GM18519 (cell line): ENCODE measurements around the gene TUFM.
A peak's percentile ranks its signal among the peaks of the same experiment; 100 is the strongest.
"Not testable (repeated sequence)": the region's sequence is repeated elsewhere in the genome, so short reads cannot be mapped to it uniquely, and the experiment has no call there.

Experiments used
- ATAC-seq: cut with Tn5 transposase; IDR thresholded peaks from one replicate; pipeline ENCODE4 v1.9.1; 2021; ENCODE audit warnings: mild to moderate bottlenecking, moderate library complexity; ENCODE audit not compliant: unreplicated experiment, low FRiP score

The TUFM gene

DNA sequence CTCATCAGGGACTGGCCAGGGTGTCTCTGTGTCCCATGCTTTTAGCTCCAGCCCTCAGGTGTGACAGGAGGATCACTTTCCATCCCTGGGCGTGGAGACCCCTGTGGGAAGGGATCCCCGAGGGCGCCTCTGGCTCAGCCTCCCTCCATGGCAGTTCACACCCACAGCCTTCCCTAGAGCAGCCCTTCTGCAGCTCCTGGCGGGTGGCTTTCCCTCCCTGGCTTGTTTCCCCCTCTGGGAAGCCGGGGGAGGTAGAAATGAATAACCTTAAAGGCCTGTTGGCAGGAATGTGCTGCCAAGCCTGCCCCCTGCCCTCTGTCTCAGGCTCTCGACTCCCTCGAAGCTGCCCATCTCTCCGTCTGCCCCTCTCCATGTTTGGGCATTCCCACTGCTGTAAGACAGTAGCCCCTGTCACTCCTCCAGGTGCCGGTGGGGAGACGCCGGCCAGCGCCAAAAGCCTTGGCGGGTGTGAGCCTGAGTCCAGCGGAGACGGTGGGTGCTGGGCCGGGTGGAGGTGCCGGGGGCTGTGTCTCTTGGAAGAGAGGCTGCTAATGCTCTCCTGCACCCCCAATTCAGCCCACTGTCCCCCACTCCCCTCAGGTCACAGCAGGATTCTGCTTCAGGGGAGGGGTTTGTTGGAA is 30.0 kb upstream of the TUFM start:
- no peak for ATAC-seq

DNA sequence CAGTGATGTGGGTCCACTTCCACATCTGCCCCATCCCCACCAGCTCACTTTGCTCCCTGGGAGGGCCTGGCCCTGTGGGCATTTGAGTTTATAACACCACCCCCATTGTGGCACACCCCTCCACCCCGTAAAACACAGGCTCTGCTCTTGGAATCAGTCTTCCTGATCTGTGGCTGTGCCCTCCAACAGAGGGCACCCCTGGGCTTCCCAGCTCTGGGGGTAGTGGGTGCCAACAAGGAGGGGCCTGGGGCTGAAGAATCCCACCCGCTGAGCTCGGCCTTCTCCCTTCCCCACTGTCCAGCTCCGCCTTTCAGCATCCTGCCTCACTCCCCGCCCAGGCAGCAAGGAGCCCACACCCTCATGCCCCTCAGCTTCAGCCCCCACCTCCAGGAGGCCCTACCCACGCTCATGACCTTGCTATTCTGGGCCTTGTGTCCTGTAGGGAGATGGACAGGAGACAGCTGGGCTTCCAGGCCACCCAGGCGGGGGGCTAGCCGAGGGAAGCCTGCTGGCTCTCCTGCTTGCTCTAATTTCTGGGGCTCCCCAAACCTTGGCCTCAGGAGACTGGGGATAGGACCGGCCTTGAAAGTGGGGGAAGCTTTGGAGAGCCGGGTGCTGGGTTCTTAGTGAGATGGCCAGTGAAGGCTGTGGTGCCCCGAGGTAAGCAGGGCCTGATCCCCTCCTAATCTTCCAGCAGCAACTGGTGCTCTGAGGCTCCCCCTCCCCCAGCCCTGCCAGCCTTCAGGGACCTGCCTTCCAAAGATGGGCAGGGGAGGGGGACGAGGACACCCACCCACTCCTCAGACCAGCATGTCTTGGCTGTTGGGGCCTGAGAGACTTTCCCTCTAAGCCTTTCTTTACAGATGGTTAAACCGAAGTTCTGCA is 29.2 kb upstream of the TUFM start:
- no peak for ATAC-seq

DNA sequence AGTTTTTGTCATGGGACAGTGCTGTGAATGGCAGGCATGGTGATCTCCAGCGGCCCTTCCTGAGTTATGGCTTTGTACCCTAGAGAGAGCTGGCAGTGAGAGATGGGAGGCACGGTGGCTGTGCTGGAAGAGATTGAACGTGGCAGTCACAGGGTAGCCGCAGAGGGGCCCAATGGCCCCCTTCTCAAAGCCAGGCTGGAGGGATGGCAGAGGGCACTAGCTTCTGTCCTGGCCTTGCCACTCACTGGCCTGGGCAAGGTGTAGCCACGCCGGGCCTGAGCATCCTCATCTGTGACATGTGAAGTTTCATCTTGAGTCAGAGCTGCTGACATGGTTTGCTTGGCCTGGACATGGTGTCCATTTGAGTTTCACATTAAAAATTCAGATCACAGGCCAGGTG is 28.3 kb upstream of the TUFM start:
- ATAC-seq: no peak

DNA sequence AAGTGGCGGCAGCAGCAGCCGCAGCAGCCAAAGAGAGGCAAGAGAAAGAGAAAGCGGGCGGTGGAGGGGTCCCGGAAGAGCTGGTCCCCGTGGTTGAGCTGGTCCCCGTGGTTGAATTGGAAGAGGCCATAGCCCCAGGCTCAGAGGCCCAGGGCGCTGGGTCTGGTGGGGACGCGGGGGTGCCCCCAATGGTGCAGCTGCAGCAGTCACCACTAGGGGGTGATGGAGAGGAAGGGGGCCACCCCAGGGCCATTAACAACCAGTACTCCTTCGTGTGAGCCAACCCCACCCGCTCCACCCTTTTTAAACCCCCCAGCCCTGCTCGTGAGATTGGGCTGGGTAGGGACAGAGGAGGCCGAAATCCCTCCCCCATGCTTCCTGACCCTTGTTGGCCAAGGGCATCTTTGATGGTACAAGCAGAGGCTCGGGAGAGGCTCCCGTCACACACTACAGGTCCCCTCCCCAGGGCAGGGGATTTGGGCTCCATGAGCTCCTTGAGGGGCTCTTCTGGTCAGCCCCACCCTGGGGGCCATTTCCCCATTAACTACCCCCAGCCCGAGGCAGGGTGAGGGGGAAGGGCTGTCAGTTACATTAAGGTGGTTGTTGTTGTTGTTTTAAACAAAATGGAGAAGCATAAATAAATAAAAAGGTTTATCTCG is 27.5 kb upstream of the TUFM start:
- no peak for ATAC-seq

DNA sequence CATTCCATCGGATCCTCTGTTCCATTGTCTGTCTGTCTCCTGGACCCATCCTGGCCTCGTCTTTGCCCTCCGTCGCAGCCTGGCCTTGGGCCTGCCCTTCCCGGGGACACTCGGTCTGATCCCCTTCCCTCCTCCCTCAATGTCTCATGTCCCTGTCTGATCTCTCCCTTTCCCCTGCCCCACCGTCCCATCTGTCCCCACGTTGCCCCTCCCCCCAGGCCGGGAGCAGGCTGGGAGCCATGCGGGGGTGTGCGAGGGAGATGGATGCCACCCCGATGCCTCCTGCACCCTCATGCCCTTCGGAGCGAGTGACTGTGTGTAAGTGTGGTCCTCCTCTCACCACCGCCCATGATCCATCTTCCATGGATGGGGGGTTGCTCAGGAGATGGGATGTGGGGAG is 26.8 kb upstream of the TUFM start:
- ATAC-seq: no peak

DNA sequence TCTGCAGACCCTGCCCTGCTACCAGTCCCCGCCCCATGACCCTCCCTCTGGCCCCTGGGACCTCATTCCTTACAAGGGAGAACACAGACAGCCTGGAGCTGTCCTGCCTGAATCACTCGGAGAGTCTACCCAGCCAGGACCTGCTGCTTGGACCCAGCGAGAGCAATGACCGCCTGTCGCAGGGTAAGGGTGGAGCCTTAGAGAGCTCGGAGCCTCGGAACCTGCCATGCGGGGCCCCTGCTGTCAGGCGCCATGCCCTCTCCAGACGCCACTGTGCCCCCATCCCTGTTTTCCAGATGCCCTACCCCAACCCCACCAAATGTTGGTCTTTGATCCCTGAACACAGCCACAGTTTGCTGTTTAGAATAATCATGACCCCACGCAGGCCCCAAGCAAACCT is 23.1 kb upstream of the TUFM start:
- no peak for ATAC-seq

DNA sequence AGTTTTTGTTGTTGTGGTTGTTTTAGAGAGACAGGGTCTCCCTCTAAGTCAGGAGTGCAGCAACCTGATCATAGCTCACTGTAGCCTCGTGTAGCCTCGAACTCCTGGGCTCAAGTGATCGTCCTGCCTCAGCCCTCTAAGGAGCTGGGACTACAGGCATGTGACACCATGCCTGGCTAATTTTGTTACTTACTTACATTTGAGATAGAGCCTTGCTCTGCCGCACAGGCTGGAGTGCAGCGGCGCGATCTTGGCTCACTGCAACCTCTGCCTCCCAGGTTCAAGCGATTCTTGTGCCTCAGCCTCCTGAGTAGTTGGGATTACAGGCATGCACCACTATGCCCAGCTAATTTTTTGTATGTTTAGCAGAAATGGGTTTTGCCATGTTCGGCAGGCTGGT is 21.5 kb upstream of the TUFM start:
- ATAC-seq: not testable (repeated sequence)

DNA sequence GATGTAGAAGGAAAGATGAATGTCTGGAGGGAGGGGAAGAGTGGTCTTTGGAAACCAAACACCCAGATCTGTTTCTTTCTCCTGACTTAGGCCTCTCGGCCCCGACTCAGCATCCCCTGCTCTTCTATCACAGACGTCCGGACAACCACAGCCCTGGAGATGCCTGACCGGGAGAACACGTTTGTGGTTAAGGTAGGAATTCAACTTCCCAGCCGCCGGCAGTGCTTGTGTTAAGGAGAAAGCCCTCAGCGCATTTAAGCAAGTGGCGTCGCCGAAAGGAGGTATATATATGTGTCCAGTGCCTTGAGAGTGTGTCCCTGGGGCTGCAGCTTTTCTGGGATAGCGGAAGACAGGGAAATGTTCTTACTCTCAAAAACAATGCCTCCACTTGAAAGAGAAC is 21.1 kb upstream of the TUFM start:
- ATAC-seq: no peak

DNA sequence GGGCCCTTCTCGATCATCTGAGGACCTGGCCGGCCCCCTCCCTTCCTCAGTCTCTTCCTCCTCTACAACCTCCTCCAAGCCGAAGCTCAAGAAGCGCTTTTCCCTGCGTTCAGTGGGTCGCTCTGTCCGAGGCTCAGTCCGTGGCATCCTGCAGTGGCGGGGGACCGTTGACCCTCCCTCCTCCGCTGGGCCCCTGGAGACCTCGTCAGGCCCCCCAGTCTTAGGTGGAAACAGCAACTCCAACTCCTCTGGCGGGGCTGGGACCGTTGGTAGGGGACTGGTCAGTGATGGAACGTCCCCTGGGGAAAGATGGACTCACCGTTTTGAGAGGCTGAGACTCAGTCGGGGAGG is 20.3 kb upstream of the TUFM start:
- ATAC-seq: no peak

DNA sequence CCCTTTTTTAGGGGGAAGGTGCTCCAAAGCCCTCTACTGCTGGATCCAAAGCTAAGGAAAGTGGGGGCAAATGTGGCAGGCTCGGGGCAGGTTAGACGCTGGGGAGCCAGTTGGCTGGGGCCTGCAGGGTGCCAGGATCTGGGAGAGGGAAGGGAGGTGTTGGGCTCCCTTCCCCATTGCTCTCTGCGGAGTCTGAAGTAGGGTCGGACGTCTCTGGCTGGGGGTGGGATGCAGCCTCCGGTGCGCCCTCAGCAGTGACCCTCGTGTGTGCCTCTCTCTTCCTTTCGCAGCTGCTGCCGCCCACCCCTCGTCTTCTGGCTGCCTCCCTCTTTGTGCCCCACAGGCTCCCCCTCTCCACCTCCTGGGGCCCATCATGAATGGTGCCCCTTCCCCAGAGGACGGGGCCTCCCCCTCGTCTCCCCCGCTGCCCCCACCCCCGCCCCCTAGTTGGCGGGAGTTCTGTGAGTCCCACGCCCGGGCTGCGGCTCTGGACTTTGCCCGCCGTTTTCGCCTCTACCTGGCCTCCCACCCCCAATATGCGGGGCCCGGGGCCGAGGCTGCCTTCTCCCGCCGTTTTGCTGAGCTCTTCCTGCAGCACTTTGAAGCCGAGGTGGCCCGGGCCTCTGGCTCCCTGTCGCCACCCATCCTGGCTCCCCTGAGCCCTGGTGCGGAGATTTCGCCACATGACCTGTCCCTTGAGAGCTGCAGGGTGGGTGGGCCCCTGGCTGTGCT is 19.7 kb upstream of the TUFM start:
- no peak for ATAC-seq

DNA sequence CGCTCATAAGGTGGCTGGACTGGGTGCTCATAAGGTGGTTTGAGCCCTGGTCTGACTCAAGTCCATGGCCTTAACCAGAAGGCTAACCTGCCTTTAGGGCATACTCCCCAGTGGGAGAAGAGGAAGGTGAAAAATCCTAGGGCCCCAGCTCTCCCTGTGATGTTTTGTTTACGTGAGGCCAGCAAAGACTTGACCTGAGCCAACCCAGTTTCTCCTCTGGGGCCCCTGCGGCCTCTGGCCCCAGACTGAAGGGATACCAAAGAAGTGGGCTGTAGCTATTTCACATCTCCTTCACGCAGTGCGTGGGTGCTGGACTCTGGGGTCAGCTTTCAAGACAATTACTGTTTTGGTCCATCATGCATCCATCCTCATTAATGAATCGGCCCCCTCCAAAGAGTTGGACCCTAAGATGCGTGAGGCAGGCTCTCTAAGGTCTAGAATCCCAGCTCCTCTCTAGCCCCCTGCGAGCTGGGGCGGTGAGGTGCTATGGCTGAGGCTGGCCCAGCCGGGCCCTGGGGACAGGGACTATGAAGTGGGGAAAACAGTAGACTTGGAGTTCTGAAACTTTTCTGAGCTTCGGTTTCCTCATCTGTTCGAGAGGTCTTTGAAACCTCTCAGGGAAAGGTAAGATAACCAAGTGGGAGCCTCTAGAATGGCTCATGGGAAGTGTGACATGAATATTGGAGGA is 19.0 kb upstream of the TUFM start:
- ATAC-seq: no peak

DNA sequence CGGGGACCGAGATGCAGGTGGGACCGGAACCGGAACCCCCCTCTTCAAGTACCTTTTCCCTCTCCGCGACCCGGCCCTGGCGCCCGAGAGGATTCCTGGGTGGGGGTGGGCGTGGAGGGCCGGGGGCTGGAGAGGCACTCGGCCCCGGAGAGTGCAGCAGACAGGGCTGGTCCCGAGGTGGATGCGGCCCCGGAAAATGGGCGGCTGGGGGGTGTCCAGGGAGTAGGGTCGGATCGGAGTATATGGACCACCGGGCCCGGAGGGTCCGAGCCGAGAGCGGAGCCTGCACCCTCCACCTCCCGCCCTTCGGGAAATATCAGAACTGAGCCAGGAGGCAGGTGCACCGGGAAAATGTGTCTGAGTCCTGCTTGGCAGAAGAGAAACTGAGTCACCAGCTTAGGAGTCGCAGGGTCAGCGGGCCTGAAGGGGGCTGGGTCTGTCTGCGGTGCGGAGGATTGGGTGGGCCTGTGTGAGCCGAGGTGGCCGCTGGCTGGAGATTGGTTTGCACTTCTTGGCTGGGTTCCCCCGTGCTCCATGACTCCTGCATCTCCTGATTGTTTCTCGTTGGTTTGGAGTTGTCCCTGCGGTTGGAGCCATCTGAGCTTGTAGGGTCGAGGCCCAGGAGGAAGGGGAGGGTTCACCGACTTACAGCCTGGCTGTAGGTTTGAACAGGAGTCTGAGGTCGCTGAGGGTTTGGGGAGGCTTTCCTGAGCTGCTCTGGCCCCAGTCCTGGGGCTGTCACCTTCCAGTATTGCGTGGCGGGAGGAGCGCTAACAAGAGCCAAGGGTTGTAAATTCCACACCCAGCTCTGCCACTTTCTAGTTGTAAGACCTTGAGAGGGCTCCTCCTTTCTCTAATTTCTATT is 18.0 kb upstream of the TUFM start:
- ATAC-seq: peak; percentile 4

DNA sequence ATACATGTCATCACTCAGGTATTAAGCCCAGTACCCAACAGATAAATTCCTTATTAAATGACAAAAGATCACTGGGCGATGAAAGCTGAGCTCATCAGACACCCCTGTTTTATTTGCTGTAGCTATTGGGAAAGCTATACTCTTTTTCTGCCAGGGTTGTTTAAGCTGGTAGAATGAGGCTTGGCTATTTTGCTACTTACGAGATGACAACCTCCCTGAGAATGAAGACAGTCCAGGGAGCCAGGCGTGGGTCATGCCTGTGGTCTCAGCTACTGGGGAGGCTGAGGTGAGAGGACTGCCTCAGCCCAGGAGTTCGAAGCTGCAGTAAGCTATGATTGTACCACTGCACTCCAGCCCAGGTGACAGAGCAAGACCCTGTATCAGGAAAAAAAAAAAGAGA is 13.2 kb upstream of the TUFM start:
- no peak for ATAC-seq

DNA sequence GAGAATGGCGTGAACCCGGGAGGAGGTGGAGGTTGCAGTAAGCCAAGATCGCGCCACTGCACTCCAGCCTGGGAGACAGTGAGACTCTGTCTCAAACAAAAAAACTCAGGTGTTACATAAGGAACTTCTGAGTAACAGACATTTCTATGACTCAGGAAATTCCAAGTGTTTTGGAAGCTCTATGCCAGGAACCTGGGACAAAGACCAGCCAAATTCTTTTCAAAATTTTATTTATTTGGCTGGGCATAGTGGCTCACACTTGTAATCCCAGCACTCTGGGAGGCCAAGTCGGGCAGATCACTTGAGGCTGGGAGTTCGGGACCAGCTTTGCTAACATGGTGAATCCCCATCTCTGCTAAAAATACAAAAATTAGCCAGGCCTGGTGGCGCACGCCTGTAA is 12.3 kb upstream of the TUFM start:
- no peak for ATAC-seq

DNA sequence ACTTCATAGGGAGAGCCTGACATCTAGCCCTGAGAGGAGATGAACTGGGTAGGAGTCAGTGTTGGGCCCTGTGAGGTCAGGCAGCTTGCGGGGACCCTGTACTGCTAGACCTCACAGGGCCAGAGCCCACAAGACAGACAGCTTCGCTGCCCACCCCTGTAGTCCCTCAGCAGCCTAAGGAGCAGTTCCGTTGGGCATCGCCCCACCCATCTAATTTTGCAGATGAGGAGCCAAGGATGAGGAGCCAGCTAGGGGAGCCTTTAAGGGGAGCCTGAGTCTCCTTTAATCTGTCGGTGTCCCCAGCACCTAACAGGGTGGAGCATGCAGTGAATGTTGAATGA is 755 bp upstream of the TUFM start:
- ATAC-seq: no peak

DNA sequence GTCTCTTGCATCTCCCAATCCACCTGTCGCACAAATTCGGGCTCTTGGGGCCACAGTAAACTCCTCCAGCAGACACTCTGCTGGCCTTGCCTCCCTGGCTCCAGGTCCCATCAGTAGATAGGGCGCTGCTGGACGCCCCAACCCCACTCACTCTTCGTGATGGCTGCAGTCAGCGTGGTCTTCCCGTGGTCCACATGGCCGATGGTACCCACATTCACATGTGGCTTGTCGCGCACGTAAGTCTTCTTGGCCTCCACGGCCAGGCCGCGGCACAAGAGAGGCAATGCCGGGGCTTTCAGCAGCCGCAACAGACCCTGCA is 428 bp downstream of the TUFM start:
- ATAC-seq: peak; percentile 1

DNA sequence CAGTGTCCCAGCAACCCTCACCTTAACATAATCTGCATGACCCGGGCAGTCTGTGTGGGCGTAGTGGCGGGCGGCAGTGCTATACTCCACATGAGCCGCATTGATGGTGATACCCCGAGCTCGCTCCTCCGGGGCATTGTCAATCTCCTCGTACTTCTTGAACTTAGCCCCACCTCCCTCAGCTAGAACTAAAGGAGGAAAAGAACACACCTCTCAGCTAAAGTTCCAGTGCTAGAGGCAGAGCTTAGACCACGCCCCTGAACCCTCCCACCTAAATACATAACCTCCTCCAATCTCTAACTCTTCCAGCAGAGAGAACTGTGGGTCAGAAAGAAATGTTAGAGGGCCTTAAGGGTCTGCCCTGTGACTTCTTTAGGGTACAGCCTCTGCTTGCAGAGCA is 855 bp downstream of the TUFM start:
- ATAC-seq: no peak

DNA sequence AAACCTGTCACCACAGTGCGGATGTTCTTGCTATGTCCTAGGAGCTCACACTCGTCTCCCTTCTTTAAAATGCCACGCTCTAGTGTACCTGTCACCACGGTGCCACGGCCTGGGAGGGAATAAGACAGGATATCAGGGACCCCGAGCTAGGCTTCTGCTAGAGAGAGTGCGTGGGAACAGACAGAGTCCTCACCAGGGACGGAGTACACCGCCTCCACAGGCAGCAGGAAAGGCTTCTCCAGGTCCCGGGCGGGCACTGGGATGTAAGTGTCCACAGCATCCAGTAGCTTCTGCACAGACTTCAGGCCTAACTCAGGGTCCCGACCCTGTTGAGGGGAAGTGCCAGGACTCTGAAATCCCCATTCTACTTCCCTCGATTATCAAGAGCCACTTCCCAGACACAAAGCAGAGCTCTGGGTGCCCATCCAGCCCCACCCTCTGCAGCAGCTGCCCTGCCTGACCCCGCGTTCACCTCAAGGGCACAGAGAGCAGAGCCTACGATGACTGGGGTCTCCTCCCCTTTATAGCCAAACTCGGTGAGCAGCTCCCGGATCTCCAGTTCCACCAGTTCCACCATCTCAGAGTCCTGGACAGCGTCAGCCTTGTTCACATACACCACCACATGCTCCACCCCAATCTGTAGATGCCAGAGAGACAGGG is 1.8 kb downstream of the TUFM start:
- no peak for ATAC-seq

DNA sequence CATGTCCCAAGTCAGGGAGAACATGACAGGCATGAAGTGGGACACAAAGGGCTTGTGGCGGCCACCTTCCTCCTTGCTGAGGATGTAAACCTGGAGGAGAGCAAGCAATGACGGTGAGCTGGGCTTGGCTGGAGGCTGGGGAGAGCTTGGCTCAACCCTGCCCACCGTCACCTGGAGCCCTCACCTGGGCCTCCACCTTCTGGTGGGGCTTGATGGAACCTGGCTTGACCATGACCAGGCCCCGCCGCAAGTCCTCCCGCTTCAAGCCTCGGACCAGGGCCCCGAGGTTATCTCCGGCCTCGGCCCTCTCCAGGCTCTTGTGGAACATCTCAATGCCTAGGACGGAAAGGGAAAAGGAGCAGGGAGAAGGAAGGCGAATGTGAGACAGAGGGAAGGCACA is 2.4 kb downstream of the TUFM start:
- no peak for ATAC-seq
